ENCODE results near the gene MT1M. TPM values are rescaled to one million over a fixed set of nuclear protein-coding genes. Genes with fewer than 3 reads are reported as not detected.
A peak's percentile ranks its signal among the peaks of the same experiment; 100 is the strongest.

Gene MT1M
- total and polyA plus RNA-seq, 2 of the 8 experiments (the other 6 are each of a cell fraction or from before 2014, with no cell fraction given) = 2.1 TPM; not detected in 1

GRCh38 chr16:56673921-56674320, 41.5 kb downstream of the MT1M start:
- Histone ChIP-seq H2AFZ (ENCODE audit: low read length) (no peak overlapping the region), H3K79me2 (ENCODE audit: control insufficient read depth in 1 of 2, insufficient read depth in 2 of 2, low read length in 2 of 2) (no peaks in the 10 kb centered on the region), H3K79me1 (ENCODE audit: low read depth, low read length) (no peaks in the 10 kb centered on the region), H3K4me3 (ENCODE audit: extremely low read depth in 1 of 4, insufficient read depth in 2 of 4, low read depth in 3 of 4, low read length in 4 of 4) (no peak overlapping the region), H3K4me2 (ENCODE audit: insufficient read depth in 1 of 2, low read depth in 2 of 2, low read length in 2 of 2) (no peak overlapping the region), H4K20me1 (replicated peaks in 1 of 2; ENCODE audit: control insufficient read depth in 1 of 2, insufficient read depth in 2 of 2, low read length in 2 of 2) (peaks cover 0 to 8% of the 10 kb centered on the region in 2 experiments), H3K18ac (ENCODE audit: extremely low read depth, low read length) (no peak overlapping the region), H2BK12ac (ENCODE audit: low read depth, low read length) (no peak overlapping the region), H2BK15ac (ENCODE audit: low read length) (no peak overlapping the region), H3K23ac (ENCODE audit: insufficient read length) (no peak overlapping the region), H3K27ac (ENCODE audit: low read depth, low read length) (no peak overlapping the region), H4K8ac (ENCODE audit: extremely low read depth, insufficient read depth, low read length) (no peak overlapping the region), H3K9me3 (ENCODE audit: insufficient read depth in 2 of 2, low read depth in 1 of 2, low read length in 1 of 2) (no peaks in the 10 kb centered on the region), H2BK5ac (ENCODE audit: low read depth, low read length) (no peak overlapping the region; the same call in 1 of the 2 replicates), H2BK20ac (ENCODE audit: low read length) (no peak overlapping the region), H4K91ac (replicated peaks; ENCODE audit: insufficient read length, low read length) (no peak overlapping the region), H3K4ac (replicated peaks; ENCODE audit: insufficient read length, low read depth, low read length) (no peak overlapping the region), H3K36me3 (ENCODE audit: control insufficient read depth in 2 of 4, insufficient read depth in 4 of 4, low read length in 3 of 4) (no peaks in the 10 kb centered on the region), H3K27me3 (replicated peaks in 1 of 4; ENCODE audit: control insufficient read depth in 3 of 4, extremely low read depth in 1 of 4, insufficient read depth in 3 of 4, low read length in 3 of 4) (peaks cover 30 to 71% (median 52%) of the 10 kb centered on the region in 4 experiments), H3K23me2 (ENCODE audit: low read depth, low read length) (peaks cover 3% of the 10 kb centered on the region; the same call in 1 of the 2 replicates), H3K9ac (replicated peaks in 1 of 4; ENCODE audit: extremely low read depth in 1 of 4, low read depth in 3 of 4, low read length in 3 of 4) (no peak overlapping the region), H2AK5ac (ENCODE audit: low read depth, low read length) (no peak overlapping the region), H2BK120ac (replicated peaks; ENCODE audit: low read depth, low read length) (no peak overlapping the region), H3K56ac (replicated peaks; ENCODE audit: insufficient read length, low read depth, low read length) (no peak overlapping the region), H4K5ac (ENCODE audit: insufficient read length, low read depth, low read length) (no peak overlapping the region), H3K14ac (ENCODE audit: insufficient read length) (no peak overlapping the region), H3K4me1 (replicated peaks in 1 of 4; ENCODE audit: control insufficient read depth in 3 of 4, insufficient read depth in 4 of 4, low read length in 3 of 4) (peaks cover 3 to 25% (median 15%) of the 10 kb centered on the region in 4 experiments)
- 37% methylated on average over 12 of the region's 12 CpGs; no CpG with 5 or more reads in 1 of the 2 experiments for WGBS, 2 experiments (ENCODE audit: extremely low coverage in 1 of 2, insufficient coverage in 1 of 2, insufficient read length in 1 of 2, insufficient replicate concordance in 2 of 2, low coverage in 1 of 2, low lambda C conversion rate in 2 of 2, missing lambda C conversion rate in 1 of 2)
- ChIA-PET POLR2A (ENCODE audit: partially characterized antibody) (interaction anchor here (0.6 to 13.9 kb wide), 9 partner anchors 7 to 344 kb away, joined by 3 to 205 read pairs (median 4); partner anchors contain the start of genes MT1B, MT1E, MT1F and MT1X), CTCF (ENCODE audit: partially characterized antibody) (interaction anchor here (0.6 to 2.9 kb wide), 24 partner anchors 11 to 431 kb away, joined by 3 to 62 read pairs (median 3); partner anchors contain the start of genes MT1B and MT1F)
- no peak for DNase-seq (ENCODE audit: low read depth in 1 of 2, low spot score in 2 of 2)
- peak; percentile 68 to 78 for TF ChIP-seq RAD21 (IDR thresholded peaks at IDR 0.05 in 1 of 2, conservative IDR thresholded peaks at IDR 0.05 in 1 of 2; ENCODE audit: low read depth in 2 of 2, low read length in 2 of 2)
- TF ChIP-seq EZH2 (IDR thresholded peaks at IDR 0.05; ENCODE audit: low read depth, low read length, severe bottlenecking) = peak; percentile 6
- peak; percentile 60 to 73 (median 64) for TF ChIP-seq CTCF (IDR thresholded peaks at IDR 0.05; ENCODE audit: control extremely low read depth in 1 of 3, insufficient read depth in 1 of 3, low read depth in 1 of 3, low read length in 3 of 3)
- TF ChIP-seq SUZ12 (IDR thresholded peaks at IDR 0.05; ENCODE audit: low read length) = no peak
- FAIRE-seq = no peak

All from H1 (cell line).